ENCODE measurements around the gene THAP8.
A peak's percentile ranks its signal among the peaks of the same experiment; 100 is the strongest.

Gene THAP8

DNA sequence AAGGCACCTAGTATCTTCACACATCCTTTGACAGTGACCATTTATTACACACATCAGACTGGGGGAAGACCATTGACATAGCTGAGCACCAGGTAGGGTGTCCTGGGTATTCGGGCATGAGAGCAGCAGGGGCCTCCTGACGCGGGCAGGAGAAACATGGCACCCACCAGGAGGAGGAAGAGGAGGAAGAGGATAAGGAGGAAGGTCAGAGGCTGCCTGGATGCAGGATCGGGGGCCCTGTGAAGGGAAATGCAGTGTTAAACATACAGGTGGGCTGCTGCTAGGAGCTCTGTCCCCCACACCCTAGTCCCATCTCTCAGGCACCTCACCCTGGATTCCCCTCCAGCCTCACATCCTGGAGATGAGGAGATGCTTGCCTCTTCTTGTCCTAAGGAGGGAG, 50.8 kb downstream of the THAP8 start:
- Histone ChIP-seq H3K27me3 (replicated peaks; ENCODE audit: control insufficient read depth, insufficient read depth, low read length) (no peaks in the 10 kb centered on the region), H3K4me3 (replicated peaks; ENCODE audit: low read depth, low read length) (no peak overlapping the region), H3K36me3 (ENCODE audit: control insufficient read depth, insufficient read depth, low read length) (peaks cover 12% of the 10 kb centered on the region)
- DNase-seq (ENCODE audit: extremely low read depth, insufficient read length), result no peak
- TF ChIP-seq, protein P1, sequence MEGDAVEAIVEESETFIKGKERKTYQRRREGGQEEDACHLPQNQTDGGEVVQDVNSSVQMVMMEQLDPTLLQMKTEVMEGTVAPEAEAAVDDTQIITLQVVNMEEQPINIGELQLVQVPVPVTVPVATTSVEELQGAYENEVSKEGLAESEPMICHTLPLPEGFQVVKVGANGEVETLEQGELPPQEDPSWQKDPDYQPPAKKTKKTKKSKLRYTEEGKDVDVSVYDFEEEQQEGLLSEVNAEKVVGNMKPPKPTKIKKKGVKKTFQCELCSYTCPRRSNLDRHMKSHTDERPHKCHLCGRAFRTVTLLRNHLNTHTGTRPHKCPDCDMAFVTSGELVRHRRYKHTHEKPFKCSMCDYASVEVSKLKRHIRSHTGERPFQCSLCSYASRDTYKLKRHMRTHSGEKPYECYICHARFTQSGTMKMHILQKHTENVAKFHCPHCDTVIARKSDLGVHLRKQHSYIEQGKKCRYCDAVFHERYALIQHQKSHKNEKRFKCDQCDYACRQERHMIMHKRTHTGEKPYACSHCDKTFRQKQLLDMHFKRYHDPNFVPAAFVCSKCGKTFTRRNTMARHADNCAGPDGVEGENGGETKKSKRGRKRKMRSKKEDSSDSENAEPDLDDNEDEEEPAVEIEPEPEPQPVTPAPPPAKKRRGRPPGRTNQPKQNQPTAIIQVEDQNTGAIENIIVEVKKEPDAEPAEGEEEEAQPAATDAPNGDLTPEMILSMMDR (IDR thresholded peaks at IDR 0.05; ENCODE audit: insufficient read depth, low read length, poor library complexity, severe bottlenecking), result no peak

DNA sequence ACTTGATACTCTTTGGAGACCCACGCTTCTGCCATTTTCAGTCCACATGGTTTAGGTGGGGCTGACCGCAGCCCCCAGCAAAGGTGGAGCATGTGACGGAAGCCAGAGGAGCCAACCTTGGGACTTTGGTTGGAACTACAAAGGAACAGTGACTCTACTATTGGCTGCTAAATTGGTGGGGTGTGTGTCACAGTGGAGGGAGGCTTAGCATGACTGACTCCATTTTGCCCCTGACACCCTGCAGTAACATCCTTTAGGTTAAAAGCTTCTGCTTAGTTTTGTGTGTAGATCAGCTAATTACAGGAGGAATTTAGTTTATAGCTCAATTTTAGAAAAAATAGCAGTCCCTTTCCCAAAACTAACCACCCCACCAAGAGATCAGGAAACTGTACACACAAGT, 52.5 kb downstream of the THAP8 start:
- H3K36me3 ChIP-seq (ENCODE audit: control insufficient read depth, insufficient read depth, low read length), result peaks cover 16% of the 10 kb centered on the region
- H3K27me3 ChIP-seq (replicated peaks; ENCODE audit: control insufficient read depth, insufficient read depth, low read length), result no peaks in the 10 kb centered on the region
- no peak overlapping the region for H3K4me3 ChIP-seq (replicated peaks; ENCODE audit: low read depth, low read length)
- DNase-seq (ENCODE audit: extremely low read depth, insufficient read length), result no peak
- TF ChIP-seq, protein P1 (IDR thresholded peaks at IDR 0.05; ENCODE audit: insufficient read depth, low read length, poor library complexity, severe bottlenecking), result no peak

DNA sequence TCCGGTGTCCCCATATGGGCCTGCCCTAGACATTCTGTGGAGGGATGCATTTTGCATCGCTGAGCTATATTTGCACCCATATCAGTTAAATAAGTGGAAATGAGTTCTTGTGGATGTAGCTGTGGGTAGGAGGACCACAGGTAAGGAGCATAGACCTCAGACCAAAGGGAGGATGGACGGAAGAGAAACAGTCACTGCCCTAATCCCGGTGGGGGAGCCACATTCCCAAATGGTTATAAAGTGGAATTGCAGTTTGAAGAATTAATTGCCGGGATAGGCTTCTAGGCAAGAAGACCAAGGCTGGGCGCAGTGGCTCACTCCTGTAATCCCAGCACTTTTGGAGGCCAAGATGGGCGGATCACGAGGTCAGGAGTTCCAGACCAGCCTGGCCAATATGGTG, 57.3 kb downstream of the THAP8 start:
- H3K4me3 ChIP-seq (replicated peaks; ENCODE audit: low read depth, low read length), result no peak overlapping the region; the same call in 1 of the 2 replicates

DNA sequence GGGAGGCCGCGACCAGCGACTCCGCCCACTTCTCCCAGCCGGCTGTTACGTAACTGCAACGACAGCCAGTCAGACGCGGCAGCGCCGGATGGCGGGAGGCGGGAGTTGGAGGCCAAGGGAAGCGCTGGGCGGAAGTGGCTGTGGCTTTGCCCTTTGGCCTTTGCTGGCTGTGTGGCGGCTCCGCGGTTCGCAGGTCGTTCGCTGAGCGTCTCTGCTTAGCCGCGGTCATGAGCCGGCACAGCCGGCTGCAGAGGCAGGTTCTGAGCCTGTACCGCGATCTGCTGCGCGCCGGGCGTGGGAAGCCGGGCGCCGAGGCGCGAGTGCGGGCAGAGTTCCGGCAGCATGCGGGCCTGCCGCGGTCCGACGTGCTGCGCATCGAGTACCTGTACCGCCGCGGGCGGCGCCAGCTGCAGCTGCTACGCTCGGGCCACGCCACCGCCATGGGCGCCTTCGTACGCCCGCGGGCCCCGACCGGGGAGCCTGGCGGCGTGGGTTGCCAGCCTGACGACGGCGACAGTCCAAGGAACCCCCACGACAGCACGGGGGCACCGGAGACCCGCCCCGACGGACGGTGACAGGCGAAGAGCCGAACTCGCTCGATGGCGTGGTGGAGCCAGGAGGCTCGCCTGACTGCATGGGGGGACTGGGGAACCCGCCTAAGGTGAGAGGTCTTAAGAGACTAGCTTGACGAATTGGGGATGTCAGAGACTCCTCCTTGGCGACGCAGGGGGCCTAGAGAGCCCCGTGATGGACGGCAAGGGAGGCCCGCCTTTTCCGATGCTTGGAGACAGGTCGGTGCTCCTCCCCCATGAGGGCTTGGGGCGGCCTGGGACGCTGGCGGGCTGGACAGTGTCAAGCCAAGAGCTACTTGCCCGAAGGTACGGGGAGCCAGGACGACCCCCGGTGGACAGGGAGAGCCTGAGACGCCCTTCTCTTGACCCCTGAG, 58.8 kb downstream of the THAP8 start, which contains the start of gene SDHAF1:
Gene SDHAF1, plus strand, starts transcription at position 141 of the 946 bp plus-strand sequence. Its CDS starts 87 bp downstream, at position 228.
- peaks cover 8% of the 10 kb centered on the region for H3K36me3 ChIP-seq (ENCODE audit: control insufficient read depth, insufficient read depth, low read length)
- peak; percentile 96 for DNase-seq (ENCODE audit: extremely low read depth, insufficient read length)
- no peaks in the 10 kb centered on the region for H3K27me3 ChIP-seq (replicated peaks; ENCODE audit: control insufficient read depth, insufficient read depth, low read length)
- peak within 1 kb of the TSS; percentile 78 for H3K4me3 ChIP-seq (replicated peaks; ENCODE audit: low read depth, low read length)
- TF ChIP-seq, protein P1 (IDR thresholded peaks at IDR 0.05; ENCODE audit: insufficient read depth, low read length, poor library complexity, severe bottlenecking), result no peak

More for the DNA sequence above, 57.3 kb downstream of the THAP8 start:
- no peaks in the 10 kb centered on the region for H3K27me3 ChIP-seq (replicated peaks; ENCODE audit: control insufficient read depth, insufficient read depth, low read length)
- no peak for DNase-seq (ENCODE audit: extremely low read depth, insufficient read length)
- H3K36me3 ChIP-seq (ENCODE audit: control insufficient read depth, insufficient read depth, low read length), result peaks cover 12% of the 10 kb centered on the region
- TF ChIP-seq, protein P1 (IDR thresholded peaks at IDR 0.05; ENCODE audit: insufficient read depth, low read length, poor library complexity, severe bottlenecking), result no peak

DNA sequence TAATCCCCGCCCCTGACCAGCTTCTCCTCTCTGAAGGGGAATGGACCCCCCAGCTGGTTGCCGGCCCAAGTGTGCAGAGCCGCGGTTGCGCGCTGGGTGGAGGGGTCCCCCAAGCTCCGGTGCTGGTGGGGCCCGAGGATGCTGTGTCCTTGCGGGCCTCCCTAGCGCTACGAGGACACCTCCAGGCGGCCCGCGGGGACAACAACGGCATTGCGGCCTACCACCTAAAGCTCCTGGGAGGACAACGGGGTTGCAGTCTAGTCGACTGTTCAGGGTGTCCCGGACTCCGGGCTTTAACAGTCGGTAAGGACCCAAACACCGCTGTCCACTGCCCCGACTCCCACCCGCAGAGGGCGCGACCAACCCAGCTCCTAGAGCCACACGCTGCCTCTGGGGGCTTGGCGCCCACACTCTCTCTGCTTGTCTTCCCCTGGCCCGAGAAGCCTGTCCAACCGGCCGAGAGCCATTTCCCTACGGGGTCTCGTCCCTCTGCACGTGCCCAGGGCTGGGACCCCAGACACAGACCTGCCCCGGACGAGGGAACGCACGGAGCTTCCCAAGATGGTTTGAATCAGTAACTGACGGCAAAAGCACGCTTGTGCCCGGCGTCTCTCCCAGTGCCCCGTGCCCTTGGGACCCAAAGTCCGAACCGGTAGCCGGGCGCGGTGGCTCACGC, 60.0 kb downstream of the THAP8 start:
- no peak for DNase-seq (ENCODE audit: extremely low read depth, insufficient read length)
- TF ChIP-seq, protein P1 (IDR thresholded peaks at IDR 0.05; ENCODE audit: insufficient read depth, low read length, poor library complexity, severe bottlenecking), result no peak
- Histone ChIP-seq H3K36me3 (ENCODE audit: control insufficient read depth, insufficient read depth, low read length) (peaks cover 7% of the 10 kb centered on the region), H3K27me3 (replicated peaks; ENCODE audit: control insufficient read depth, insufficient read depth, low read length) (no peaks in the 10 kb centered on the region), H3K4me3 (replicated peaks; ENCODE audit: low read depth, low read length) (peak overlapping the region; percentile 78)
